Spleen (tissue), 7 donors: Measurements from ENCODE around the gene ICOSLG.
"Not testable (repeated sequence)": the region's sequence is repeated elsewhere in the genome, so short reads cannot be mapped to it uniquely, and the experiment has no call there.

Experiments used
- POLR2AphosphoS5 ChIP-seq, 3 donors: sonication (generic); formaldehyde crosslinking; IDR thresholded peaks; one replicate each; pipeline ENCODE4 v1.5.1; 2017; ENCODE audit warnings: antibody characterized with exemption in 3 of 3
- TF ChIP-seq, protein P1 (sequence below), 11 experiments: fragments of 200-600 bp in 7 of 11; fragments of 450-650 bp in 4 of 11; sonication (generic) in 4 of 11; IDR thresholded peaks in 8 of 11; conservative IDR thresholded peaks in 3 of 11; 1 replicate in 7 of 11; 2 replicates in 4 of 11; pipeline versions ENCODE4 v1.4.0 to v1.8.0; 2016 to 2021; ENCODE audit warnings: antibody characterized with exemption in 11 of 11, inconsistent platforms in 4 of 11, mild to moderate bottlenecking in 1 of 11
- donor health status: DM: no; HTN: no; CAD: no; lungs with moderate emphysema.
- donor health status: DM: no; HTN: no; CAD: no.
- donor health status: DM: no; HTN: no; CAD: no.

DNA sequence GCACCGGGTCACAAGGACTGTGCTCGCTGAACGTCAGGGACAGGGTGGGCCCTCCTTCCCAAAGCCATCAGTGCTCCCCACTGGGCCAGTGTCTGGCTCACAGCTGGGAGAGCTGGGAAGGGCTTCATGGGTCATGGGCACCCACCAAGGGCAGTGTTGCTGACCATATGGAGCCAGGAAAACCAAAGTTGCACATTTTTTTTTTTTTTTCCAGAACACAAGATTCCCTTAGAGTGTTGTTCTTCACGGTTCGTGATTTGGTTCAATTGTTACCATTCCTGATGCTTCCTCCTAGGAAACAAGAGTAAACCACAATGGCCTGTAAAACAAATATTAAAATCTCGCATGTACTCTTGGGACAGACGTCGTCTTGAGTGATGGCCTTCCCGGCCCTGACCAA is 45.9 kb downstream of the ICOSLG start:
- TF ChIP-seq, protein P1, sequence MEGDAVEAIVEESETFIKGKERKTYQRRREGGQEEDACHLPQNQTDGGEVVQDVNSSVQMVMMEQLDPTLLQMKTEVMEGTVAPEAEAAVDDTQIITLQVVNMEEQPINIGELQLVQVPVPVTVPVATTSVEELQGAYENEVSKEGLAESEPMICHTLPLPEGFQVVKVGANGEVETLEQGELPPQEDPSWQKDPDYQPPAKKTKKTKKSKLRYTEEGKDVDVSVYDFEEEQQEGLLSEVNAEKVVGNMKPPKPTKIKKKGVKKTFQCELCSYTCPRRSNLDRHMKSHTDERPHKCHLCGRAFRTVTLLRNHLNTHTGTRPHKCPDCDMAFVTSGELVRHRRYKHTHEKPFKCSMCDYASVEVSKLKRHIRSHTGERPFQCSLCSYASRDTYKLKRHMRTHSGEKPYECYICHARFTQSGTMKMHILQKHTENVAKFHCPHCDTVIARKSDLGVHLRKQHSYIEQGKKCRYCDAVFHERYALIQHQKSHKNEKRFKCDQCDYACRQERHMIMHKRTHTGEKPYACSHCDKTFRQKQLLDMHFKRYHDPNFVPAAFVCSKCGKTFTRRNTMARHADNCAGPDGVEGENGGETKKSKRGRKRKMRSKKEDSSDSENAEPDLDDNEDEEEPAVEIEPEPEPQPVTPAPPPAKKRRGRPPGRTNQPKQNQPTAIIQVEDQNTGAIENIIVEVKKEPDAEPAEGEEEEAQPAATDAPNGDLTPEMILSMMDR (IDR thresholded peaks at IDR 0.05 in 8 of 11, conservative IDR thresholded peaks at IDR 0.05 in 3 of 11): not testable (repeated sequence)
- not testable (repeated sequence) for TF ChIP-seq POLR2AphosphoS5 (IDR thresholded peaks at IDR 0.05)
